Measurements from ENCODE around the gene MED13.
"Not testable (repeated sequence)": the region's sequence is repeated elsewhere in the genome, so short reads cannot be mapped to it uniquely, and the experiment has no call there.

The MED13 gene

GRCh38 chr17:61894310-61894709, 170.8 kb downstream of the MED13 start:
- H3K27me3 ChIP-seq (ENCODE audit: control insufficient read depth, insufficient read depth, low read length, poor library complexity, severe bottlenecking); H3K27ac ChIP-seq (ENCODE audit: insufficient read depth, low read depth, low read length, poor library complexity, severe bottlenecking); H3K4me3 ChIP-seq (ENCODE audit: insufficient read depth, low read depth, low read length); H3K9me3 ChIP-seq (ENCODE audit: control insufficient read depth, low read length); H3K4me1 ChIP-seq (ENCODE audit: control insufficient read depth, insufficient read depth, low read length): not testable (repeated sequence)
- WGBS, 2 experiments: 91 to 97% methylated on average over 4 to 5 of the region's 5 CpGs
- peaks cover 11% of the 10 kb centered on the region for H3K36me3 ChIP-seq (ENCODE audit: control insufficient read depth, insufficient read depth, low read length)
